ENCODE results near the gene CFB. TPM values are rescaled to one million over a fixed set of nuclear protein-coding genes. Genes with fewer than 3 reads are reported as not detected.
"Not testable (repeated sequence)": the region's sequence is repeated elsewhere in the genome, so short reads cannot be mapped to it uniquely, and the experiment has no call there.

The CFB gene
- total and polyA plus RNA-seq, 4 donors: 26.4 to 141 (median 73.6) TPM

DNA sequence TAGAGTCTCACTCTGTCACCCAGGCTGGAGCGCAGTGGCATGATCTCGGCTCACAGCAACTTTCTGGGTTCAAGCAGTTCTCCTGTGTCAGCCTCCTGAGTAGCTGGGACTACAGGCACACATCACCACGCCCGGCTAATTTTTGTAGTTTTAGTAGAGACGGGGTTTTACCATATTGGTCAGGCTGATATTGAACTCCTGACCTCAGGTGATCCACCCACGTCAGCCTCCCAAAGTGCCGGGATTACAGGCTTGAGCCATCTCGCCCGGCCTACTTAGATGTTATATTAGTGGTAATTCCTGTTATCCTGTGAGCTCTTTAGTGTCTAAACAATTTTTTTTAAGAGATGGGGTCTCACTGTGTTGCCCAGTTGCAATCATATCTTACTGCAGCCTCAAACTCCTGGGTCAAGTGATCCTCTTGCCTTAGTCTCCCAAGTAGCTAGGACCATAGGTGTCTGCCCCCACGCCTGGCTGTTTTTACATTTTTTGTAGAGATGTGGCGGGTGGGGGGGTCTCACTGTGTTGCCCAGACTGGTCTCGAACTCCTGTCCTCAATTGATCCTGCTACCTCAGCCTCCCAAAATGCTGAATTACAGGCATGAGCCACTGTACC is 32.0 kb downstream of the CFB start:
- 94 to 95% methylated on average over 12 of the region's 12 CpGs for WGBS, 2 donors
- no peak overlapping the region for H3K27ac ChIP-seq (ENCODE audit: low read depth in 1 of 2, low read length in 2 of 2)

DNA sequence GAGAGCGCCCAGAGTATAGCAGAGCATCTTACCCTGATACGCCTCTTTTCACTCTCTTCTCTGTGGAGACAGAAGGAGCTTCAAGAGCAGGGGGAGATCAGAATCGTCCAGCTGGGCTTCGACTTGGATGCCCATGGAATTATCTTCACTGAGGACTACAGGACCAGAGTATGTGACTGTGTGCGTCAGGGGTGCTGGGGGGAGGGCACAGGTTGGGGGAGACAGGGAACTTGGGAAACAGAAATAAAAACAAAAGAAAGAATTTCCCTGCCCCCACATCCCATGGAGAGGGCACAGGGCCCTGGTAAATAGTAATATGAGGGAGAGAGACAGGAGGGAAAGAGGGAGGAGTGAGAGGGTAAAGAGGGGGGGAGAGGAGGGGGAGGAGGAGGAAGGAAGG is 32.9 kb downstream of the CFB start:
- 80 to 90% methylated on average over 5 of the region's 5 CpGs for WGBS, 2 donors
- H3K27ac ChIP-seq (ENCODE audit: low read depth in 1 of 2, low read length in 2 of 2): no peak overlapping the region
- no peaks in the 10 kb centered on the region for H3K27me3 ChIP-seq (ENCODE audit: control insufficient read depth in 1 of 2, insufficient read depth in 2 of 2, low read length in 1 of 2)

More for the DNA sequence above, 32.0 kb downstream of the CFB start:
- no peak for ATAC-seq (ENCODE audit: low FRiP score)
- Histone ChIP-seq H3K4me1 (ENCODE audit: control insufficient read depth in 1 of 2, insufficient read depth in 2 of 2, low read length in 2 of 2) (no peaks in the 10 kb centered on the region), H3K9me3 (ENCODE audit: control insufficient read depth, low read length) (no peaks in the 10 kb centered on the region), H3K27me3 (ENCODE audit: control insufficient read depth in 1 of 2, insufficient read depth in 2 of 2, low read length in 1 of 2) (no peaks in the 10 kb centered on the region), H3K36me3 (ENCODE audit: control insufficient read depth in 1 of 2, insufficient read depth in 2 of 2, low read length in 1 of 2) (peaks cover 0 to 5% of the 10 kb centered on the region in 2 donors), H3K4me3 (ENCODE audit: low read length in 2 of 2) (no peak overlapping the region)
- intact Hi-C loops (cut with DNase I): loop anchor here in 1 of 2 donors (10.0 kb wide), 1 partner anchor 197 kb away; the partner anchor contains the start of genes AGPAT1 and RNF5
- peak; percentile 15 to 27 for DNase-seq

DNA sequence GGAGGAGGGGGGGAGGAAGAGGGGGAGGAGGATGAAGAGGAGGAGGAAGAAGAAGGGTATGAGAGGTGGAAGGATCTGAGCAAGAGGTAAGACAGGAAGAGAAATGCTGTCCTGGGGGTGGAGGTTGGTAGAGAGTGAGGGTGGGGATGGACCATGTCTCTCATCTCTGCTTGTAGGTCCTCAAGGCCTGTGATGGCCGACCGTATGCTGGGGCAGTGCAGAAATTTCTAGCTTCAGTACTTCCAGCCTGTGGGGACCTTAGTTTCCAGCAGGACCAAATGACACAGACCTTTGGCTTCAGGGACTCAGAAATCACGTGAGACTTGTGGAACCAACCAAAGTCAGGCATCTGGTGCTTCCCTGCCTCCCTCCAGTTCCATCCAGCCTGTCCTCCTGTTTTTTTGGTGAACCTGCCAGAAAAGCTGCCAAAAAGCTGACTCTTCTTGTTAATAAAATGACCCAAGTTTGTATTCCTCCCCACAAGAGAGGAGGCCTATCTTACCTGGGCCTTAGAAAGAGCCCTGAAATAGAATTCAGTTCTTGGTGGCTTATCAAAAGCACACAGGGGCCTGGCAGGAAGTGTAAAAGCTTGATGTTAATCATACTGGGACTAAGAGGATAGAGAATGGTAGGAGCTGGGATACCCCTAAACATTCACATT is 33.5 kb downstream of the CFB start:
- WGBS, 2 donors: 85 to 92% methylated on average over 3 of the region's 3 CpGs
- Histone ChIP-seq H3K4me3 (ENCODE audit: low read length in 2 of 2) (no peak overlapping the region), H3K9me3 (ENCODE audit: control insufficient read depth, low read length) (no peaks in the 10 kb centered on the region), H3K36me3 (ENCODE audit: control insufficient read depth in 1 of 2, insufficient read depth in 2 of 2, low read length in 1 of 2) (peaks cover 0 to 5% of the 10 kb centered on the region in 2 donors), H3K27me3 (ENCODE audit: control insufficient read depth in 1 of 2, insufficient read depth in 2 of 2, low read length in 1 of 2) (no peaks in the 10 kb centered on the region), H3K4me1 (ENCODE audit: control insufficient read depth in 1 of 2, insufficient read depth in 2 of 2, low read length in 2 of 2) (no peaks in the 10 kb centered on the region), H3K27ac (ENCODE audit: low read depth in 1 of 2, low read length in 2 of 2) (peak overlapping the region in 1 of 2 donors; percentile 11)
- DNase-seq: peak; percentile 5 to 38
- intact Hi-C loops (cut with DNase I): loop anchor here in 1 of 2 donors (10.0 kb wide), 1 partner anchor 195 kb away; the partner anchor contains the start of genes AGPAT1 and RNF5
- ATAC-seq (ENCODE audit: low FRiP score): no peak

More for the DNA sequence above, 32.9 kb downstream of the CFB start:
- Histone ChIP-seq H3K4me1 (ENCODE audit: control insufficient read depth in 1 of 2, insufficient read depth in 2 of 2, low read length in 2 of 2) (no peaks in the 10 kb centered on the region), H3K9me3 (ENCODE audit: control insufficient read depth, low read length) (no peaks in the 10 kb centered on the region), H3K4me3 (ENCODE audit: low read length in 2 of 2) (no peak overlapping the region), H3K36me3 (ENCODE audit: control insufficient read depth in 1 of 2, insufficient read depth in 2 of 2, low read length in 1 of 2) (peaks cover 0 to 5% of the 10 kb centered on the region in 2 donors)
- ATAC-seq (ENCODE audit: low FRiP score): no peak
- peak; percentile 9 to 24 for DNase-seq
- intact Hi-C loops (cut with DNase I): loop anchor here in 1 of 2 donors (10.0 kb wide), 1 partner anchor 196 kb away; the partner anchor contains the start of genes AGPAT1 and RNF5

DNA sequence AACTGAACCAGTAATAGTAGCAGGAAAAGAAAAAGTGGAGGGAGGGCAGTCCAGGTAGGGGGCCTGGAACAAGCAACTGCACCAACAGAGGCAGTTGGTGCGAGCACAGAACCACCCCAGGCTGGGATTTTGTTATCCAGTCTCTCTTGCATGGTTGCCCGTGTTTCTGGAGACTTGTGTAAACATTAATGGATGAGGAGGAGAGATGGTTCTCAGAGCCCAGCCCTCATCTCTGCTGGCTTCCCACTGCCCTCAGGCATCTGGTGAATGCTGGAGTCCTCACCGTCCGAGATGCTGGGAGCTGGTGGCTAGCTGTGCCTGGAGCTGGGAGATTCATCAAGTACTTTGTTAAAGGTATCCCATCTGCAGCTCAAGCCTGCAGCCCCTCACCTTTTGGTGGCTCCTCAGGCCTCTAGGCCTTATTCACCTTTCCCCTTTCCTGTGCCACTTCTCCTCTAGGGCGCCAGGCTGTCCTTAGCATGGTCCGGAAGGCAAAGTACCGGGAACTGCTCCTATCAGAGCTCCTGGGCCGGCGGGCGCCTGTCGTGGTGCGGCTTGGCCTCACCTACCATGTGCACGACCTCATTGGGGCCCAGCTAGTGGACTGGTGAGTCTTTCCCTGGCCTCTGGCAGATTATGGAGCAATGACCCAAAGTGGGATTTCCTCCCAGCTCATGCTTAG is 34.4 kb downstream of the CFB start:
- H3K4me1 ChIP-seq (ENCODE audit: control insufficient read depth in 1 of 2, insufficient read depth in 2 of 2, low read length in 2 of 2); H3K4me3 ChIP-seq (ENCODE audit: low read length in 2 of 2); H3K9me3 ChIP-seq (ENCODE audit: control insufficient read depth, low read length); H3K27ac ChIP-seq (ENCODE audit: low read depth in 1 of 2, low read length in 2 of 2); H3K27me3 ChIP-seq (ENCODE audit: control insufficient read depth in 1 of 2, insufficient read depth in 2 of 2, low read length in 1 of 2); H3K36me3 ChIP-seq (ENCODE audit: control insufficient read depth in 1 of 2, insufficient read depth in 2 of 2, low read length in 1 of 2); ATAC-seq (ENCODE audit: low FRiP score); intact Hi-C loops (cut with DNase I): not testable (repeated sequence)
- 88 to 89% methylated on average over 12 to 13 of the region's 13 CpGs for WGBS, 2 donors
- peak in 1 of 2 donors; percentile 31 for DNase-seq

DNA sequence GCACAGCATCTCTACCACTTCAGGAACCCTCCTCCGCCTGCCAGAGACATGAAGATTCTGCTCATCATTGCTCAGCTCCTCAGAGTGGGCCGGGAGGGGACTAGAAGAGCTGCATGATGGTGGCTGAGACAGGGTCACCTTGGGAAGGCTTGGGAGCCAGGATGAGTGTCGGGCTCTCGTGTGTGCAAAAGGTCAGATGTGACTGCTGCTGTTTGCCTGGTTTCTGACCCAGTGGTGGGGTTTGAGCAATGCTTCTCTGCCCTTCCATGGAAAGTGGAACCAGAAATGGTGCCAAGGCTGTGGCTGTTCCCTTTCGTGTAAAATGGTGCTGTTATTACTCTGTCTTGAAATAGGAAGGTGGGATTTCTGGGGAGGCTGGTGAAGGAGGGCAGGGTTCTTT is 35.1 kb downstream of the CFB start:
- WGBS, 2 donors: no CpG with 5 or more reads among the region's 5 CpGs

DNA sequence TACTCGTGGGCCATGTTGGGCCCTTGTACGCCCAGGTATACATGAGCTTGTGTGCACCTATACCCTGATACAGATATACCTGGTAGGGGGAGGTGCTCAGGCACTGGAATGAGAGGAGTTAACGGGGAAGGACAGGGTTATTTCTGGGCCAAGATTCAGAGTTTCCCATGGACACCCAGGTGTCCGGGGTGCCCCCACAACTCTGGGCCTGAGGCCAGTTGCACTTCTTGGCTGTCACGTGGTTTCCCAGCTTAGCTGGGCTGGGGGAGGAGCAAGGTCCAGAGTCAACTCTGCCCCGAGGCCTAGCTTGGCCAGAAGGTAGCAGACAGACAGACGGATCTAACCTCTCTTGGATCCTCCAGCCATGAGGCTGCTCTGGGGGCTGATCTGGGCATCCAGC is 35.8 kb downstream of the CFB start, which contains the start of gene C4A:
C4A (plus strand) TSS at position 314 of the 400 bp plus-strand sequence; CDS start at position 365, 51 bp downstream.
- WGBS, 2 donors: no CpG with 5 or more reads among the region's 7 CpGs
- H3K4me3 ChIP-seq (ENCODE audit: low read length in 2 of 2); H3K4me1 ChIP-seq (ENCODE audit: control insufficient read depth in 1 of 2, insufficient read depth in 2 of 2, low read length in 2 of 2); DNase-seq; intact Hi-C loops (cut with DNase I); H3K27me3 ChIP-seq (ENCODE audit: control insufficient read depth in 1 of 2, insufficient read depth in 2 of 2, low read length in 1 of 2); H3K27ac ChIP-seq (ENCODE audit: low read depth in 1 of 2, low read length in 2 of 2); H3K9me3 ChIP-seq (ENCODE audit: control insufficient read depth, low read length); H3K36me3 ChIP-seq (ENCODE audit: control insufficient read depth in 1 of 2, insufficient read depth in 2 of 2, low read length in 1 of 2): not testable (repeated sequence)
- ATAC-seq (ENCODE audit: low FRiP score): peak; percentile 33

More for the DNA sequence above, 35.1 kb downstream of the CFB start:
- H3K9me3 ChIP-seq (ENCODE audit: control insufficient read depth, low read length); H3K27me3 ChIP-seq (ENCODE audit: control insufficient read depth in 1 of 2, insufficient read depth in 2 of 2, low read length in 1 of 2); H3K4me3 ChIP-seq (ENCODE audit: low read length in 2 of 2); intact Hi-C loops (cut with DNase I); H3K36me3 ChIP-seq (ENCODE audit: control insufficient read depth in 1 of 2, insufficient read depth in 2 of 2, low read length in 1 of 2); H3K4me1 ChIP-seq (ENCODE audit: control insufficient read depth in 1 of 2, insufficient read depth in 2 of 2, low read length in 2 of 2); DNase-seq; ATAC-seq (ENCODE audit: low FRiP score); H3K27ac ChIP-seq (ENCODE audit: low read depth in 1 of 2, low read length in 2 of 2): not testable (repeated sequence)

DNA sequence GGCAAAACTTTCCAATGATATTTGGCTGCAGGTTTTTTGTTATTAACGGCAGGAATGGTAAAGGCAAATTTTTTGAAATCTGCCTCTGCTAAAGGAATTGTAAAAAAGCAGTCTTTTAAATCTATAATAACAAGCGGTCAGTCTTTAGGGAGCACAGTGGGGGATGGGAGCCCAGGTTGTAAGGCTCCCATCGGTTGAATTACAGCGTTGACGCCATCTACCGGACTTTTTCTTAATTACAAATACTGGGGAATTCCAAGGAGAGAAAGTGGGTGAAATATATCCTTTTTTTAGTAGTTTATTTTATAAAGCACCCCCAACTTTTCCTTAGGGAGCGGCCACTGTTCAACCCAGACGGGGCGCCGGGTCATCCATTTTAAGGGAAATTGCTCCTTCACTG is 43.5 kb downstream of the CFB start:
- ATAC-seq (ENCODE audit: low FRiP score); intact Hi-C loops (cut with DNase I); H3K4me3 ChIP-seq (ENCODE audit: low read length in 2 of 2); H3K27me3 ChIP-seq (ENCODE audit: control insufficient read depth in 1 of 2, insufficient read depth in 2 of 2, low read length in 1 of 2); H3K9me3 ChIP-seq (ENCODE audit: control insufficient read depth, low read length); H3K36me3 ChIP-seq (ENCODE audit: control insufficient read depth in 1 of 2, insufficient read depth in 2 of 2, low read length in 1 of 2); H3K4me1 ChIP-seq (ENCODE audit: control insufficient read depth in 1 of 2, insufficient read depth in 2 of 2, low read length in 2 of 2); H3K27ac ChIP-seq (ENCODE audit: low read depth in 1 of 2, low read length in 2 of 2); DNase-seq: not testable (repeated sequence)
- WGBS, 2 donors: no CpG with 5 or more reads among the region's 10 CpGs

DNA sequence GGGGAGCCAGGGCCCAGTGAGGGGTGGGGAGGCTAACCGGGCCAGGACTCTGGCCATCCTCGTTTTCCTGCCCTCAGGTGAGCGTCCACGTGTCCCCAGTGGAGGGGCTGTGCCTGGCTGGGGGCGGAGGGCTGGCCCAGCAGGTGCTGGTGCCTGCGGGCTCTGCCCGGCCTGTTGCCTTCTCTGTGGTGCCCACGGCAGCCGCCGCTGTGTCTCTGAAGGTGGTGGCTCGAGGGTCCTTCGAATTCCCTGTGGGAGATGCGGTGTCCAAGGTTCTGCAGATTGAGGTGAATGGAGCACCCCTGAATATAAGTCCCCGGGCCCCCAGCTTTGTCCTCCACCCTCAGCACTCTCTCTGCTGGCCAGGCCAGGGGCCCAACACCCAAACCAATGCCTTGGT is 48.5 kb downstream of the CFB start:
- WGBS, 2 donors: 95 to 96% methylated on average over 8 to 11 of the region's 14 CpGs
- H3K36me3 ChIP-seq (ENCODE audit: control insufficient read depth in 1 of 2, insufficient read depth in 2 of 2, low read length in 1 of 2); H3K9me3 ChIP-seq (ENCODE audit: control insufficient read depth, low read length); H3K27me3 ChIP-seq (ENCODE audit: control insufficient read depth in 1 of 2, insufficient read depth in 2 of 2, low read length in 1 of 2); H3K4me3 ChIP-seq (ENCODE audit: low read length in 2 of 2); ATAC-seq (ENCODE audit: low FRiP score); H3K4me1 ChIP-seq (ENCODE audit: control insufficient read depth in 1 of 2, insufficient read depth in 2 of 2, low read length in 2 of 2); H3K27ac ChIP-seq (ENCODE audit: low read depth in 1 of 2, low read length in 2 of 2); intact Hi-C loops (cut with DNase I): not testable (repeated sequence)
- peak in 1 of 2 donors; percentile 8 for DNase-seq

All from aorta (tissue), 5 donors.